ENCODE results near the gene ZBTB26. TPM values are rescaled to one million over a fixed set of nuclear protein-coding genes. Genes with fewer than 3 reads are reported as not detected.

ZBTB26 gene
- total RNA-seq, 4 donors from 2014 or later, result 1.6 to 6.3 (median 2.6) TPM

- ATAC-seq (peak; percentile 98), DNase-seq (peak; percentile 99)
- TF ChIP-seq CTCF (IDR thresholded peaks at IDR 0.05 in 4 of 5, conservative IDR thresholded peaks at IDR 0.05 in 1 of 5), result no peak
- TF ChIP-seq POLR2A (IDR thresholded peaks at IDR 0.05), result peak; percentile 82 to 90
- H3K9me3 ChIP-seq, result no peaks in the 10 kb centered on the region
- peaks cover 0 to 20% of the 10 kb centered on the region in 2 donors for H3K36me3 ChIP-seq
- in situ Hi-C loops (cut with MboI; ENCODE audit: low sequenced_read_pairs in 4 of 4), result no loop called here
- H3K4me1 ChIP-seq, result peaks cover 21 to 26% of the 10 kb centered on the region in 2 donors
- H3K27ac ChIP-seq, result peak within 1 kb of the TSS; percentile 87 to 95 (median 92)
- no peaks in the 10 kb centered on the region for H3K27me3 ChIP-seq
- H3K4me3 ChIP-seq, result peak within 1 kb of the TSS; percentile 80 to 90 (median 86)
- intact Hi-C loops (cut with DNase I; ENCODE audit: low total_unique reads), result loop anchor here (1.0 kb wide), 2 partner anchors 10 to 36 kb away; partner anchors contain the start of genes RC3H2 and ZBTB26
Measured at GRCh38 chr9:122940749-122941581, 9.7 kb upstream of the ZBTB26 start, which contains the start of gene RABGAP1. TSS of gene RABGAP1 (plus strand) at chr9:122941020. CDS start at chr9:122957060, 16,040 bp downstream.

GRCh38 chr9:122940454-122940748, 9.1 kb upstream of the ZBTB26 start:
- intact Hi-C loops (cut with DNase I; ENCODE audit: low total_unique reads), result loop anchor here (1.0 kb wide), 2 partner anchors 9 to 35 kb away; partner anchors contain the start of genes RC3H2 and ZBTB26
- no peak for DNase-seq
- no peaks in the 10 kb centered on the region for H3K9me3 ChIP-seq
- peak in 1 of 2 donors; percentile 13 for ATAC-seq
- no peak for TF ChIP-seq CTCF (IDR thresholded peaks at IDR 0.05 in 4 of 5, conservative IDR thresholded peaks at IDR 0.05 in 1 of 5)
- TF ChIP-seq POLR2A (IDR thresholded peaks at IDR 0.05), result no peak
- peak overlapping the region; percentile 87 to 95 (median 88) for H3K27ac ChIP-seq
- peak overlapping the region; percentile 65 to 90 (median 86) for H3K4me3 ChIP-seq
- in situ Hi-C loops (cut with MboI; ENCODE audit: low sequenced_read_pairs in 4 of 4), result no loop called here
- no peaks in the 10 kb centered on the region for H3K27me3 ChIP-seq
- peaks cover 0 to 20% of the 10 kb centered on the region in 2 donors for H3K36me3 ChIP-seq
- peaks cover 15 to 22% of the 10 kb centered on the region in 2 donors for H3K4me1 ChIP-seq

- Histone ChIP-seq H3K9me3 (no peaks in the 10 kb centered on the region), H3K27me3 (no peaks in the 10 kb centered on the region), H3K36me3 (peaks cover 0 to 20% of the 10 kb centered on the region in 2 donors), H3K4me1 (peaks cover 12 to 19% of the 10 kb centered on the region in 2 donors), H3K27ac (peak overlapping the region in 1 of 4 donors; percentile 87), H3K4me3 (no peak overlapping the region)
- in situ Hi-C loops (cut with MboI; ENCODE audit: low sequenced_read_pairs in 4 of 4) (no loop called here), intact Hi-C loops (cut with DNase I; ENCODE audit: low total_unique reads) (no loop called here)
- no peak for DNase-seq
- no peak for TF ChIP-seq POLR2A (IDR thresholded peaks at IDR 0.05)
- ATAC-seq, result no peak
Measured at GRCh38 chr9:122939601-122940000, 8.3 kb upstream of the ZBTB26 start.

- Histone ChIP-seq H3K36me3 (peaks cover 0 to 20% of the 10 kb centered on the region in 2 donors), H3K9me3 (no peaks in the 10 kb centered on the region), H3K27me3 (no peaks in the 10 kb centered on the region), H3K4me1 (peaks cover 25 to 26% of the 10 kb centered on the region in 2 donors), H3K4me3 (no peak overlapping the region), H3K27ac (no peak overlapping the region)
- ATAC-seq, result no peak
- TF ChIP-seq POLR2A (IDR thresholded peaks at IDR 0.05), result no peak
- TF ChIP-seq CTCF (IDR thresholded peaks at IDR 0.05 in 4 of 5, conservative IDR thresholded peaks at IDR 0.05 in 1 of 5), result no peak
- no peak for DNase-seq
- in situ Hi-C loops (cut with MboI; ENCODE audit: low sequenced_read_pairs in 4 of 4) (no loop called here), intact Hi-C loops (cut with DNase I; ENCODE audit: low total_unique reads) (no loop called here)
Measured at GRCh38 chr9:122936883-122937282, 5.6 kb upstream of the ZBTB26 start.

- intact Hi-C loops (cut with DNase I; ENCODE audit: low total_unique reads), result no loop called here
- Histone ChIP-seq H3K36me3 (peaks cover 0 to 20% of the 10 kb centered on the region in 2 donors), H3K4me1 (peaks cover 21 to 22% of the 10 kb centered on the region in 2 donors), H3K27ac (no peak overlapping the region), H3K9me3 (no peaks in the 10 kb centered on the region), H3K27me3 (no peaks in the 10 kb centered on the region), H3K4me3 (no peak overlapping the region)
- ATAC-seq, result no peak
- DNase-seq, result no peak
- no peak for TF ChIP-seq POLR2A (IDR thresholded peaks at IDR 0.05)
- TF ChIP-seq CTCF (IDR thresholded peaks at IDR 0.05 in 4 of 5, conservative IDR thresholded peaks at IDR 0.05 in 1 of 5), result no peak
- in situ Hi-C loops (cut with MboI; ENCODE audit: low sequenced_read_pairs in 4 of 4), result no loop called here
Measured at GRCh38 chr9:122936464-122936863, 5.2 kb upstream of the ZBTB26 start.

Data from gastrocnemius medialis (tissue), 4 donors.